MM.1S (cell line): Measurements from ENCODE around the gene ENG.

Experiments used
- CTCF ChIP-seq: fragments of 300-600 bp; sonication (generic); IDR thresholded peaks from 2 replicates; pipeline ENCODE4 v1.5.1; 2016; ENCODE audit warnings: antibody characterized with exemption, low read length, mixed read lengths
- EZH2 ChIP-seq: fragments of 300-600 bp; sonication (generic); optimal IDR thresholded peaks from 2 replicates; pipeline ENCODE3; 2017; ENCODE audit warnings: low read depth, mild to moderate bottlenecking, antibody characterized with exemption, low read length, mixed read lengths
- EZH2phosphoT487 ChIP-seq: fragments of 300-600 bp; sonication (generic); IDR thresholded peaks from 2 replicates; pipeline ENCODE4 v1.6.1; 2018; ENCODE audit warnings: antibody characterized with exemption, low read length

GRCh38 chr9:127899128-127899943 lies 44.9 kb upstream of the ENG start, which contains the start of gene ST6GALNAC6:
- TF ChIP-seq CTCF, result no peak
- TF ChIP-seq EZH2phosphoT487, result no peak
- no peak for TF ChIP-seq EZH2
